NK-92 (cell line): Measurements from ENCODE around the gene ART3.

Source experiments
- DNase-seq: peaks from one replicate; lab custom pipeline; 2025; ENCODE audit not compliant: unreplicated experiment; lab: John Stamatoyannopoulos, UW

The ART3 gene

GRCh38 chr4:76067652-76068286 lies 6.7 kb upstream of the ART3 start:
- no peak for DNase-seq

DNA sequence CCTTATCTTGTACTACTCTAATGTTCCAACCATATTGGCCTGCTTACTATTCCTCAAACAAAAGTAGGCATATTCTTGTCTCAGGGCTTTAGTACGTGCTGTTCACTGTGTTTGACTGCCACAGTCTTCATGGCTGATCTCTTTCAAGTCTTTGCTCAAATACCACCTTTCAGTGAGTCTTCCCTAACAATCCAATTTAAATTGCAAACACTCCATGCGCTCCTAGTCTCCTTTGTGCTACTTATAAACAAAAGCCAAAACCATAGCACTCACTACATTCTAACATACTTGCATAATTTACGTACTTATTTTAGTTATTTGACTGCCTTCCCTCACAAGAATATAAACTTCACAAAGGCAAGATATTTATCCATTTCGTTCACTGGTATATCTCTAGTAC lies 1.7 kb upstream of the ART3 start:
- no peak for DNase-seq

- DNase-seq = no peak
Measured at GRCh38 chr4:76074993-76075600, 588 bp downstream of the ART3 start.

DNA sequence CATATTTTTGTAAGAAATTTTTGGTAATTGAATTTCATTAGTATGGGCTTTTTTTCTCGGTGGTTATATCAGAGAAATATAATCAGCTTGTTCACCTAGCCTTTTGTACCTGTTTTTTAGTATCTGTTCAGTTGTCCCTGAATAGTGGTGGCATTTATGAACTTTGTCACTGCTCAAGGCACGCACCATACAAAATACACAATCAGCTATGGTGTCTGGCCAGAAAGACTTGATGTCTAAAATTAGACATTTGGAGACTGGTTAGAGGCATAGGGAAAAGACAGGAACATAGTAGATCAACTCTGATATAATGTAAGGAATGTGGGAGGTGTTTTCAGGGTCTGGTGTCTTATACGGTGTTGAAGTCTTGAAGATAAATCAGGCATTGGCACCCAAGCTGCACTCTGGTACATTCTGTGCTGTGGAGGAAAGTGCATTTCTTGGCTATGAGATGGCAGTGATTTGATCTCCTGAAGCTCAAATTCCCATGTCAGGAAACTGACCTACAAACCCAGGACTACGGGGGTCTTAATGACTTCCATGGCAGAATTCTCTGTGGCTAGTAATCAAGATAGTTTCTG lies 3.6 kb downstream of the ART3 start:
- no peak for DNase-seq

DNA sequence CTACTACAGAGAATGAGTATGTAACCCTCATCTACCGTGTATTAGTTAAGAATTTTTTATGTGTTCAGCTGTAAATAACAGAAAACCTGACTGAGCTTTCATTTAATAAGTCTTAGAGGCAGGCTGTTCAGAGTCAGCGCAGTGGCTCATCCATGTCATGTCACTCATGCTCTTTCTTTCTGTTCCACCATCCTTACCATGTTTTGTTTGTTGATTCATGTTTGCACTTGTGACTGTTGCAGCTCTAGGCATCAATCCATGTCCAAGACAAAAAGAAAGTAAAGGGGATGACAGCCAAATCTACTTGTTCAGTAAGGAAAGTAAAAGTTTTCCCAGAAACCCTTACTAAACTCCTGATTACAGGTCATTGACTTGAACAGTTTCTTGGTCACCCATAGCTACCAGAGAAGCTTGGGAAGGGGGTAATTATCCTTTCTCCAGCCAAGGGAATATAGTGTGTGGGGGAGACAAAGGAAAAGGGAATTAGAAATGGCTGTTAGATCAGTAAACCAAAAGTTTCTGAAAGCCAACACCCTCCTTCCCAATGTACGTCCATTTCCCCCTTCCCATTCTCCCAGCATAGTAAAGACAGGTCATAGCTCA lies 9.0 kb downstream of the ART3 start:
- DNase-seq = no peak

- no peak for DNase-seq
Measured at GRCh38 chr4:76084542-76084941, 10.0 kb downstream of the ART3 start.

DNA sequence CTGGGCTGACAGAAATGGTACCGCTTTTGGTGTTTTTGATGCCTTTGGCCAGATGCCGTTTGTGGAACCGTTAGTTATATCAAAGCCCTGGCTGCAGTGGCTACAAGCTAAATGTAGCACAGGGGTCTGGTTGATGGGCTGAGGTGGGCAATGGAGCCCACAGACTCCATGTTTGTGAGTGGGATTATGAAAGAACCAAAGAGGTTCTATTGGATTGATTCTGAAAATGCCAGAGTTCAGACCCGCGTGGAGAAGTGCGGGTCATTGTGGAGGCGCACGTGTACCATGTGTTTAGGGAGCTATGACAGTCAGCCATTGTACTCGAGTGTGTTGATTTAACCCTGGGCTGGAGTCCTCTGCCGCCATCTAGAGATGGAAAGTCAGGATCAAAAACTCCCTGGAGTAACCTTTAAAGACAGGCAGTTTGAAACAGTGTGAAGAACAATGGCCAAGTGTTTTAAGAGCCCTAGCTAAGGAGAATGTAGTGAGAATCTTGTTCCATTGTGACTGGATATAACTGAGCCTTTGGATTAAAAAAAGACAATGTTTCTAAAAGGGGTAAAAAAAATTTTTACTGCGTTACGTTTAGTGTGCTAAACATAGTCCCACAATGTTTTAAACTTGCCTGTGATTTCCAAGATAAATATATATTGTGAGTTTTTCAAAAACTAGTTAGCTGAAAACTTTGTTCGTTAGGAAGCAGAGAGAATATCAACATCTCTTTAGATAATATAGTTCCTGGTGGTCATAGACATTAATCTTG lies 12.7 kb downstream of the ART3 start:
- DNase-seq = no peak

GRCh38 chr4:76088719-76089118 lies 14.2 kb downstream of the ART3 start:
- DNase-seq = no peak

- no peak for DNase-seq
Measured at GRCh38 chr4:76090241-76090691, 15.8 kb downstream of the ART3 start.

DNA sequence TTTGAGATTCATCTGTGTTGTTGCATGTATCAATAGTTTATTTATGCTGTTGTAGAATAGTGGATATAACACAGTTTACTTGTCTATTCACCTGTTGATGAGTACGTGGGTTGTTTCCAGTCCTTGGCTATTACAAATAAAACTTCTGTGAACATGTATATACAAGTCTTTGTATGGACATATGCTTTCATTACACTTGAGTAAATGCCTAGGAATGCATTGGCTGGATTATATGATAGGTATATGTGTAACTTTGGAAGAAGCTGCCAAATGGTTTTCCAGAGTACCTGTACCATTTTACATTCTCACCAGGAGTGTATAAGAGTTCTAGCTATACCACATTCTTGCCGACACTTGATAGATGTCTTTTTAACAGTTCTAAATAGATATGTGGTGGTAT lies 16.5 kb downstream of the ART3 start:
- DNase-seq = no peak

GRCh38 chr4:76095568-76095967 lies 21.1 kb downstream of the ART3 start:
- DNase-seq = no peak

GRCh38 chr4:76096076-76096475 lies 21.6 kb downstream of the ART3 start:
- no peak for DNase-seq

GRCh38 chr4:76105652-76106051 lies 31.1 kb downstream of the ART3 start:
- DNase-seq = no peak

GRCh38 chr4:76106442-76106841 lies 31.9 kb downstream of the ART3 start:
- no peak for DNase-seq

GRCh38 chr4:76108467-76109181 lies 34.1 kb downstream of the ART3 start:
- no peak for DNase-seq

- DNase-seq = no peak
Measured at GRCh38 chr4:76116821-76117220, 42.3 kb downstream of the ART3 start.

DNA sequence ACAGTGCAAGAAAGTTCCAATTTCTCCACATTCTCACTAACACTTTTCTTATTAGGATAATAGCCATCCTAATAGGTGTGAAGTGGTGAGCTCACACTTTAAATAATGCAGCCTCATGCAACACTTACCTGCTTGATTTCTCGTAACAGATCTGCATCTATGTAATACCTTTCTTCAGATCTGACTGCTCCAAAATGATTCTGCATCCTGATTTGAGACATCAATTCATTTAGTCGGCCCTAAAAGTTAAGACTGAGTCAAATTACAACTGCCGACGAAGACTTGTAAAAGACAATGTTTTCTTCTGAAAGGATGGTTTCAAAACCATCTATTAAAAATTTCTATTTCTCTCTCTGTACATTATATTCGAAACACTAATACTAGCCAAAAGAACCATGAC lies 43.0 kb downstream of the ART3 start:
- no peak for DNase-seq

DNA sequence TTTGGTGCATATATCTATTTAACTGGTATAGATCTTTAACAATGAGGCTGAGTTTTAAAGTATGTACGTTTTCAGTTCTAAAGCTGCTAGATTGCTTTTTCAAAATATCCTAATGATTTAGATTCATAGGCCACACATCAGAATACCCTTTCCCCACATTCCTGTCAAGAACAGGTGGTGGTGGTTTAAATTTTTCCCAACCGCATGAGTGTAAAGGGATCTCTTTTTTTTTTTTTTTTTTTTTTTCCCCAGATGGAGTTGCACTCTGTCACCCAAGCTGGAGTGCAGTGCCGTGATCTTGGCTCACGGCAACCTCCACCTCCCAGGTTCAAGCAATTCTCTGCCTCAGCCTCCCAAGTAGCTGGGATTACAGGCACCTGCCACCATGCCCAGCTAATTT lies 45.7 kb downstream of the ART3 start:
- no peak for DNase-seq

- no peak for DNase-seq
Measured at GRCh38 chr4:76125816-76126215, 51.3 kb downstream of the ART3 start.

- DNase-seq = no peak
Measured at GRCh38 chr4:76127754-76128153, 53.2 kb downstream of the ART3 start.

DNA sequence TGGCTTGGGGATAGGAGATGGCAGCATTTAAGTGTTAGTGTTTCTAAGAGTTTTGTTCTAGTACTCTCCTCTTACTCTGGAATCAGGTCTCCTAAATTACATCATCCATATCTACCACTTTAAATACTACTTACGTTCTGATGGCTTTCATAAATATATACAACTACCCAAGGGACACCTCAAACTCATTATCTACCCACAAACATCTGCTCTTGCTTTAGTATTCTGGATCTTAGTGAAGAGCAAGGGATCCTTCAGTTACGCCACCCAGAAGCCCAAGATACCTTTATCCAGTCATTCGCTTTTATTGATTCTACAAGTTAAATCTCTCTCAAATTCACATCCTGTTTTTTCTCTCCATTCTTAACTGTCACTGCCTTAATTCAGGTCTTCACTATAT lies 66.7 kb downstream of the ART3 start:
- no peak for DNase-seq
